Measurements from ENCODE around the gene SEMA4B.
"Not testable (repeated sequence)": the region's sequence is repeated elsewhere in the genome, so short reads cannot be mapped to it uniquely, and the experiment has no call there.

SEMA4B gene

GRCh38 chr15:90201130-90201943 lies at the start of gene SEMA4B:
TSS of gene SEMA4B (plus strand) at chr15:90201330. CDS start at chr15:90201579, 249 bp downstream.
- DNase-seq = no peak

GRCh38 chr15:90151989-90152645 lies 49.0 kb upstream of the SEMA4B start:
- DNase-seq = no peak

GRCh38 chr15:90153658-90154057 lies 47.5 kb upstream of the SEMA4B start:
- DNase-seq = no peak

GRCh38 chr15:90154246-90154645 lies 46.9 kb upstream of the SEMA4B start:
- DNase-seq = no peak

- DNase-seq = no peak
Measured at GRCh38 chr15:90154861-90155626, 46.1 kb upstream of the SEMA4B start.

- DNase-seq = no peak
Measured at GRCh38 chr15:90159213-90159612, 41.9 kb upstream of the SEMA4B start.

GRCh38 chr15:90160781-90161727 lies 40.1 kb upstream of the SEMA4B start:
- DNase-seq = no peak

- no peak for DNase-seq
Measured at GRCh38 chr15:90161950-90162361, 39.2 kb upstream of the SEMA4B start.

- no peak for DNase-seq
Measured at GRCh38 chr15:90162956-90163355, 38.2 kb upstream of the SEMA4B start.

- DNase-seq = not testable (repeated sequence)
Measured at GRCh38 chr15:90164239-90164638, 36.9 kb upstream of the SEMA4B start.

GRCh38 chr15:90165157-90165556 lies 36.0 kb upstream of the SEMA4B start:
- no peak for DNase-seq

GRCh38 chr15:90165659-90166489 lies 35.3 kb upstream of the SEMA4B start:
- no peak for DNase-seq

GRCh38 chr15:90167121-90167520 lies 34.0 kb upstream of the SEMA4B start:
- no peak for DNase-seq

- no peak for DNase-seq
Measured at GRCh38 chr15:90171623-90172022, 29.5 kb upstream of the SEMA4B start.

- DNase-seq = no peak
Measured at GRCh38 chr15:90173372-90173771, 27.8 kb upstream of the SEMA4B start.

- no peak for DNase-seq
Measured at GRCh38 chr15:90174140-90174875, 26.8 kb upstream of the SEMA4B start.

GRCh38 chr15:90177012-90177411 lies 24.1 kb upstream of the SEMA4B start:
- DNase-seq = no peak

GRCh38 chr15:90178468-90179435 lies 22.4 kb upstream of the SEMA4B start:
- no peak for DNase-seq

GRCh38 chr15:90181776-90182175 lies 19.4 kb upstream of the SEMA4B start:
- DNase-seq = no peak
